ENCODE measurements around the gene RORC.

- TF ChIP-seq CTCF (IDR thresholded peaks at IDR 0.05): no peak
- no peak for TF ChIP-seq POLR2A (IDR thresholded peaks at IDR 0.05)
Measured at GRCh38 chr1:151820940-151821339, 10.7 kb downstream of the RORC start.
